ENCODE results near the gene MAEA. TPM values are rescaled to one million over a fixed set of nuclear protein-coding genes. Genes with fewer than 3 reads are reported as not detected.
"Not testable (repeated sequence)": the region's sequence is repeated elsewhere in the genome, so short reads cannot be mapped to it uniquely, and the experiment has no call there.

Gene MAEA
- polyA plus RNA-seq, 2 of the 4 experiments (the other 2 are of a cell fraction) = 46.1 to 58.4 TPM

DNA sequence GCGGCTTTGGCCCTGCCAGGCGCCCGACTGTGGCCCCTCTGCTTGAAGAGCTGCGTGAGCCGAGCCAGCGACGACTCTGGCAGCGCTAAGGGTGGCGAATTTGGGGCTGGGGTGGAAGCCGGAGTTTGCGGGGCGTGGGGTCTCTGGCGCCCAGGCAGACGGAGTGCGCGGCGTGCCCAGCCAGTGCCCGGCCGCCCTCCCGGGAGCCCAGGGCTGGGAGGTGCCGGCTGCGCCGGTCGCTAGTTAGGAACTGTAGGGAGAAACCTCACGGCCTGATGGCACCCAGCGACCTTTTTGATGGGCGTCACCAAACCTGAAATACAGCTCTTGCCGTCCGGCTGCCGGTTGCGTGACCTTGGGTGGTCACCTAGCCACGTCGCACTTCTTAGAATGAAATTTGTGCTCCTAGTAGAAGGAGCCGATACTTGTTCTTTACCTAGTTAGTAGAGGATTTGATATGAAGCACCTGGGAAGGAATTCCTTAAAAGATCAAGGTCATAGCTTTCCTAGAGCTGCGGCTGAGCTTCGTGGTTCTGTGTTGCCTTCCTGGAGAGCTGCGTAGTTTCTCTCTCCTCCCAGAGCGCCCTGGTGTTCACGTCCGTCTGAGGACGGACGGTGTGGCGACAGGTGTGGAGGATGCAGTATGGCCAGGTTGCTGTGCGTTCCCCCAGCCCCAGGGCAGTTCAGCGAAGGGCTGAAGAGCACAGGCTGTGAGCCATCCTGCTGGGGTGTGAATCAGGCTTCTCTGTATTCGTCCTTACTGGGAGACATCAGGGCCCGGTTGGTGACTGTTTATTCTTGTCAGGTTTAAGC is 680 bp downstream of the MAEA start (continued):
- TF ChIP-seq FOXS1 (CRISPR knock-in tag; IDR thresholded peaks at IDR 0.05) = no peak

DNA sequence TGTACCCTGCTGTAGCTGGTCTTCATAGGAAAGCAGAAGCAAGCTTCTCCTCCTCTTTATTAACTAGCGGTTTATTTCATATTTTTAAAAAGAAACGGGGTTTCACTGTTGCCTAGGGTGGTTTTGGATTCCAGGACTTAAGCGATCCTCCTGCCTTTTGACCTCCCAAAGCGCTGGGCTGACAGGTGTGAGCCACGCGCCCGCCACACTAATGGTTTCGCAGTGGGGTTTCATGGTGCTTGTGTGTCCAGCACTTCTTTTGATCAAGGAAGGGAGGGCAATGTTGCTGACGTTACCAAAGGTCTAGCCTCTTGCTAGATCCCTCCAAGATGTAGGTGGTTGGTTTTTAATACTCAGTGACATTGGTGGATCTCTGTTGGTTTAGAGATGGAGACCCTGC is 1.4 kb downstream of the MAEA start:
- DNase-seq (ENCODE audit: low read depth in 1 of 2, low spot score in 1 of 2) = no peak
- ChIA-PET CTCF (interaction anchor here (1.3 to 2.2 kb wide), 2 partner anchors 55 to 65 kb away, joined by 4 to 5 read pairs; no protein-coding TSS in a partner anchor), POLR2A (interaction anchor here (2.0 kb wide), 1 partner anchor 8 kb away, joined by 5 read pairs; no protein-coding TSS in a partner anchor)
- ATAC-seq = no peak
- WGBS (ENCODE audit: missing lambda C conversion rate) = 75% methylated on average over 9 of the region's 9 CpGs
- H3K27ac ChIP-seq = peak overlapping the region in 1 of 2 experiments; percentile 99; a peak in 2 of 6 replicates
- no peaks in the 10 kb centered on the region; the same call in 2 of the 3 replicates for H3K9me3 ChIP-seq
- H3K4me1 ChIP-seq = peaks cover 14% of the 10 kb centered on the region; the same call in 2 of the 3 replicates
- no peak for TF ChIP-seq JUN (IDR thresholded peaks at IDR 0.05)
- no peak for TF ChIP-seq HOXB5 (CRISPR knock-in tag; IDR thresholded peaks at IDR 0.05)
- TF ChIP-seq RARB (CRISPR knock-in tag; IDR thresholded peaks at IDR 0.05) = no peak
- TF ChIP-seq FOSL2 (IDR thresholded peaks at IDR 0.05) = no peak
- no peak for TF ChIP-seq FOSL2 (CRISPR knock-in tag; IDR thresholded peaks at IDR 0.05)
- no peak for TF ChIP-seq JUNB (IDR thresholded peaks at IDR 0.05)
- no peak for TF ChIP-seq RAD21 (conservative IDR thresholded peaks at IDR 0.05 in 1 of 2, IDR thresholded peaks at IDR 0.05 in 1 of 2)
- TF ChIP-seq, protein P1, sequence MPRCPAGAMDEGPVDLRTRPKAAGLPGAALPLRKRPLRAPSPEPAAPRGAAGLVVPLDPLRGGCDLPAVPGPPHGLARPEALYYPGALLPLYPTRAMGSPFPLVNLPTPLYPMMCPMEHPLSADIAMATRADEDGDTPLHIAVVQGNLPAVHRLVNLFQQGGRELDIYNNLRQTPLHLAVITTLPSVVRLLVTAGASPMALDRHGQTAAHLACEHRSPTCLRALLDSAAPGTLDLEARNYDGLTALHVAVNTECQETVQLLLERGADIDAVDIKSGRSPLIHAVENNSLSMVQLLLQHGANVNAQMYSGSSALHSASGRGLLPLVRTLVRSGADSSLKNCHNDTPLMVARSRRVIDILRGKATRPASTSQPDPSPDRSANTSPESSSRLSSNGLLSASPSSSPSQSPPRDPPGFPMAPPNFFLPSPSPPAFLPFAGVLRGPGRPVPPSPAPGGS (IDR thresholded peaks at IDR 0.05) = no peak
- no peak for TF ChIP-seq POLR2A (IDR thresholded peaks at IDR 0.05; ENCODE audit: low read length)
- no peak for TF ChIP-seq NR3C1 (IDR thresholded peaks at IDR 0.05)
- TF ChIP-seq SMC3 (IDR thresholded peaks at IDR 0.05) = no peak
- TF ChIP-seq RCOR1 (IDR thresholded peaks at IDR 0.05; ENCODE audit: low read depth, low read length) = no peak
- no peak for TF ChIP-seq EP300 (IDR thresholded peaks at IDR 0.05)
- no peak for TF ChIP-seq MAFK (IDR thresholded peaks at IDR 0.05; ENCODE audit: partially characterized antibody)
- TF ChIP-seq EHF (CRISPR knock-in tag; IDR thresholded peaks at IDR 0.05) = no peak
- no peak for TF ChIP-seq ZNF302 (CRISPR knock-in tag; IDR thresholded peaks at IDR 0.05)
- H3K4me3 ChIP-seq = peak overlapping the region; percentile 94
- FAIRE-seq = no peak
- peak overlapping the region; percentile 90 for H3K4me2 ChIP-seq

DNA sequence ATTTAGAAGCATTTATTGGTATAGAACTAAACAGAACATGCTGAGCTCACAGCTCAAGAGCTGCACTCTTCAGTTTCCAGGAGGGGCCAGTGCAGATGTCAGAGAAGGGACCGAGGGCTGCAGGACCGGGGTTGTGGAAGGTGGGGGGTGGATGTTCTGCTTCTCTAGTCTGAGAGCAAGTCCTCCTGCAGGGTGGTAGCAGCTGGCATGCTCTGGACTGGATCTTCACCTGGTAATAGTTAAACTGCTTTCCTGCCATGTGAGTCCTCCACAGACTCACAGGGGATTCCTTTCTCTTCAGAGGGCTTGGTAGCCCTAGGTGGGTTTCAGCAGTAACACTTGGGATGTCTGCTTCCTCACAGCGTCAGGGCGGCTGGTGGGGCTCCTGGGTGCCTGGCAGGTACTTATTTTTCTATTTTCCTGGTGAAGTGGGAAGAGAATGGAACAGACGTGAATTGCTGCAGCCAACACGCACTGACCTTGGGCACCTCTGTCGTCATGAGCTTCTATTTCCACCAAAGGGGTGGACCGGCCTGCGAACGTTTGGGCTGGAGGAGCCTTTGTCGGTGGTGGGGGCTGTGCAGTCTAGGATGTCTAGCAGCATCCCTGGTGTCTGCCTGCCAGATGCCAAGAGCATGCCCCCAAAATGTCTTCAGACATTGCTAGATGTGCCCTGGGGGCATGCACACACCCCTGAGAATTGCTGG is 2.5 kb downstream of the MAEA start:
- DNase-seq (ENCODE audit: low read depth in 1 of 2, low spot score in 1 of 2) (no peak), FAIRE-seq (no peak), ATAC-seq (no peak)
- Histone ChIP-seq H3K4me3 (no peak overlapping the region), H3K9me3 (no peaks in the 10 kb centered on the region), H3K27ac (no peak overlapping the region), H3K4me1 (peaks cover 14% of the 10 kb centered on the region; the same call in 2 of the 3 replicates), H3K4me2 (peak overlapping the region; percentile 90)
- WGBS (ENCODE audit: missing lambda C conversion rate) = 85% methylated on average over 11 of the region's 11 CpGs
- POLR2A ChIA-PET = no interaction called here
- CTCF ChIA-PET = interaction anchor here (1.1 to 2.2 kb wide), 2 partner anchors 24 to 64 kb away, joined by 3 to 5 read pairs; no protein-coding TSS in a partner anchor
- TF ChIP-seq TFCP2L1 (CRISPR knock-in tag; IDR thresholded peaks at IDR 0.05) (no peak), FOSL2 (IDR thresholded peaks at IDR 0.05) (no peak), FOSL2 (CRISPR knock-in tag; IDR thresholded peaks at IDR 0.05) (no peak), KDM1A (IDR thresholded peaks at IDR 0.05; ENCODE audit: low read depth) (no peak), GATA3 (IDR thresholded peaks at IDR 0.05; ENCODE audit: borderline replicate concordance) (no peak), ZNF302 (CRISPR knock-in tag; IDR thresholded peaks at IDR 0.05) (no peak), HOXB13 (CRISPR knock-in tag; IDR thresholded peaks at IDR 0.05; ENCODE audit: low read depth) (no peak), NFE2L2 (conservative IDR thresholded peaks at IDR 0.05; ENCODE audit: low read length) (no peak), CHD2 (IDR thresholded peaks at IDR 0.05; ENCODE audit: low read length, partially characterized antibody) (no peak), POLR2A (IDR thresholded peaks at IDR 0.05; ENCODE audit: low read length) (no peak), SREBF2 (IDR thresholded peaks at IDR 0.05) (no peak), HEYL (CRISPR knock-in tag; IDR thresholded peaks at IDR 0.05) (no peak), EP300 (IDR thresholded peaks at IDR 0.05) (no peak), KDM5A (IDR thresholded peaks at IDR 0.05) (no peak), CBX2 (IDR thresholded peaks at IDR 0.05; ENCODE audit: borderline replicate concordance, low read depth) (no peak), NR3C1 (IDR thresholded peaks at IDR 0.05) (no peak), CBX8 (IDR thresholded peaks at IDR 0.05) (no peak), HOXA7 (CRISPR knock-in tag; IDR thresholded peaks at IDR 0.05) (no peak)
- TF ChIP-seq, protein P2, sequence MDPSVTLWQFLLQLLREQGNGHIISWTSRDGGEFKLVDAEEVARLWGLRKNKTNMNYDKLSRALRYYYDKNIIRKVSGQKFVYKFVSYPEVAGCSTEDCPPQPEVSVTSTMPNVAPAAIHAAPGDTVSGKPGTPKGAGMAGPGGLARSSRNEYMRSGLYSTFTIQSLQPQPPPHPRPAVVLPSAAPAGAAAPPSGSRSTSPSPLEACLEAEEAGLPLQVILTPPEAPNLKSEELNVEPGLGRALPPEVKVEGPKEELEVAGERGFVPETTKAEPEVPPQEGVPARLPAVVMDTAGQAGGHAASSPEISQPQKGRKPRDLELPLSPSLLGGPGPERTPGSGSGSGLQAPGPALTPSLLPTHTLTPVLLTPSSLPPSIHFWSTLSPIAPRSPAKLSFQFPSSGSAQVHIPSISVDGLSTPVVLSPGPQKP (IDR thresholded peaks at IDR 0.05; ENCODE audit: low read depth, low read length) = no peak

DNA sequence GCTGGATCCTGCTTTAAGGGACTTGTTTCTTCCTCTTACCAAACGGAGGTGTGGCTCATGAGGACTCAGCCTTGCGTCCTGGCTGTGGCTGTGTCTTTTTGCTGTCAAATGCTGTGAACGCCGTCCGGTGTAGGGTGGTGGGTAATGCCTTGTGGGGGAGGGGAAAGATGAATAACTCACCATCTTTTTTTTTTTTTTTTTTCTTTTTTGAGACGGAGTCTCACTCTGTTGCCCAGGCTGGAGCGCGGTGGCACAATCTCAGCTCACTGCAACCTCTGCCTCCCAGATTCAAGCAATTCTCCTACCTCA is 3.0 kb downstream of the MAEA start:
- peaks cover 14% of the 10 kb centered on the region; the same call in 2 of the 3 replicates for H3K4me1 ChIP-seq
- FAIRE-seq; ATAC-seq; H3K9me3 ChIP-seq; H3K4me3 ChIP-seq; DNase-seq (ENCODE audit: low read depth in 1 of 2, low spot score in 1 of 2); POLR2A ChIA-PET; H3K27ac ChIP-seq; H3K4me2 ChIP-seq: not testable (repeated sequence)
- 89% methylated on average over 8 of the region's 8 CpGs for WGBS (ENCODE audit: missing lambda C conversion rate)
- CTCF ChIA-PET = interaction anchor here (0.6 to 1.1 kb wide), 2 partner anchors 24 to 60 kb away, joined by 3 read pairs; no protein-coding TSS in a partner anchor

Measured in A549 (cell line).